Trophoblast cell (in vitro differentiated cells and primary cell): Measurements from ENCODE around the gene DENND1A.

Experiments
- DNase-seq, 2 donors: peaks; one replicate each; pipeline ENCODE4 v3.0.0-alpha.2; 2016
- H2AFZ ChIP-seq: 2 replicates; pipeline ENCODE4 v1.6.1; 2013; ENCODE audit warnings: low read length, moderate library complexity, mild to moderate bottlenecking; ENCODE audit not compliant: insufficient read depth, poor library complexity
- H2AK5ac ChIP-seq: 2 replicates; pipeline ENCODE4 v1.6.1; 2013; ENCODE audit warnings: mild to moderate bottlenecking, low read length
- H2BK120ac ChIP-seq: 2 replicates; pipeline ENCODE4 v1.6.1; 2013; ENCODE audit warnings: low read length, mild to moderate bottlenecking, moderate library complexity; ENCODE audit not compliant: insufficient read depth, poor library complexity
- H2BK12ac ChIP-seq: 2 replicates; pipeline ENCODE4 v1.6.1; 2013; ENCODE audit warnings: mild to moderate bottlenecking, low read length, moderate library complexity
- H2BK5ac ChIP-seq: 2 replicates; pipeline ENCODE4 v1.6.1; 2013; ENCODE audit warnings: low read length, low read depth, moderate library complexity, mild to moderate bottlenecking; ENCODE audit not compliant: poor library complexity
- H3K14ac ChIP-seq: 2 replicates; pipeline ENCODE4 v1.6.1; 2013; ENCODE audit warnings: mild to moderate bottlenecking, low read length
- H3K18ac ChIP-seq: 2 replicates; pipeline ENCODE4 v1.6.1; 2013; ENCODE audit warnings: mild to moderate bottlenecking, low read length
- H3K23ac ChIP-seq: 2 replicates; pipeline ENCODE4 v1.6.1; 2013; ENCODE audit warnings: low read length
- H3K27ac ChIP-seq: 2 replicates; pipeline ENCODE4 v1.5.1; 2013; ENCODE audit warnings: low read depth, mild to moderate bottlenecking, inconsistent platforms, low read length, moderate library complexity
- H3K27me3 ChIP-seq: 2 replicates; pipeline ENCODE4 v1.6.1; 2013; ENCODE audit warnings: inconsistent platforms, mild to moderate bottlenecking, low read length, moderate library complexity; ENCODE audit not compliant: insufficient read depth
- H3K36me3 ChIP-seq, 2 experiments: 1 replicate in 1 of 2; 2 replicates in 1 of 2; pipeline ENCODE4 v1.6.1; 2013; ENCODE audit warnings: low read length in 2 of 2, mild to moderate bottlenecking in 2 of 2, moderate library complexity in 1 of 2; ENCODE audit not compliant: insufficient read depth in 2 of 2, control insufficient read depth in 1 of 2
- H3K4ac ChIP-seq: 2 replicates; pipeline ENCODE4 v1.6.1; 2013; ENCODE audit warnings: low read depth, mild to moderate bottlenecking, low read length, moderate library complexity
- H3K4me1 ChIP-seq, 2 experiments: 1 replicate in 1 of 2; 2 replicates in 1 of 2; pipeline ENCODE4 v1.6.1; 2013; ENCODE audit warnings: low read length in 2 of 2, mild to moderate bottlenecking in 2 of 2, moderate library complexity in 1 of 2; ENCODE audit not compliant: insufficient read depth in 2 of 2, control insufficient read depth in 1 of 2
- H3K4me2 ChIP-seq: 2 replicates; pipeline ENCODE4 v1.6.1; 2013; ENCODE audit warnings: inconsistent platforms, mild to moderate bottlenecking, low read length, moderate library complexity
- H3K4me3 ChIP-seq: 2 replicates; pipeline ENCODE4 v1.5.1; 2013; ENCODE audit warnings: mild to moderate bottlenecking, low read depth, low read length, inconsistent platforms
- H3K79me1 ChIP-seq: one replicate; pipeline ENCODE4 v1.6.1; 2013; ENCODE audit warnings: low read length
- H3K79me2 ChIP-seq: 2 replicates; pipeline ENCODE4 v1.6.1; 2013; ENCODE audit warnings: low read length, mild to moderate bottlenecking; ENCODE audit not compliant: control insufficient read depth, insufficient read depth, poor library complexity
- H3K9ac ChIP-seq: 2 replicates; pipeline ENCODE4 v1.6.1; 2013; ENCODE audit warnings: mild to moderate bottlenecking, low read length
- H3K9me3 ChIP-seq: 2 replicates; pipeline ENCODE4 v1.6.1; 2013; ENCODE audit warnings: low read depth, mild to moderate bottlenecking, control low read depth, inconsistent platforms, low read length; ENCODE audit not compliant: insufficient read depth
- H4K12ac ChIP-seq: 2 replicates; pipeline ENCODE4 v1.6.1; 2013; ENCODE audit warnings: low read depth, mild to moderate bottlenecking, low read length, moderate library complexity
- H4K8ac ChIP-seq: 2 replicates; pipeline ENCODE4 v1.6.1; 2013; ENCODE audit warnings: low read depth, mild to moderate bottlenecking, low read length, moderate library complexity
- H4K91ac ChIP-seq: one replicate; pipeline ENCODE4 v1.6.1; 2013; ENCODE audit warnings: low read depth, mild to moderate bottlenecking, low read length, moderate library complexity
- WGBS: extraction: QIAGEN DNeasy Blood & Tissue Kit; methylation state at CpG from one replicate; pipeline ENCODE4 v1.1.7; 2013; ENCODE audit warnings: missing lambda C conversion rate; ENCODE audit not compliant: insufficient read length, insufficient coverage; ENCODE audit errors: extremely low coverage; 5-methylcytosine and 5-hydroxymethylcytosine counted together

Gene DENND1A

DNA sequence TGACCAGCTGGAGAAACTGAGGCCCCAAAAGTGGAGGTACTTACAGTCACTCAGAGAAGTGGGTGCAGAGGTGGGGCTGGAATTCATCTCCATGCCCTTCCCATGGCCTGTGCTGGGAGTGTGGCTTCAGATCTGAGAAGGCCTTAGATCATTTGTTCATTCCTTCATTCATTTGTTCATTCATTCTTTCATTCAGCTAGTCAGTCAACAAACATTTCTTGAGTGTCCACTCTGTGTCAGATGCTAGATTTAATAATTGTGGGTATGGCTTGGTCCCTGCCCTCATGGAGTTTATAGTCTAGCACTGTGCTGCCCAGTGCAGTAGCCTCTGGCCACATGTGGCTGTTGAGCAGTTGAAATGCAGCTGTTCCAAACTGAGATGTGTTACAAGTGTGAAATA, 593.0 kb downstream of the DENND1A start:
- no peak overlapping the region for H3K4ac ChIP-seq

DNA sequence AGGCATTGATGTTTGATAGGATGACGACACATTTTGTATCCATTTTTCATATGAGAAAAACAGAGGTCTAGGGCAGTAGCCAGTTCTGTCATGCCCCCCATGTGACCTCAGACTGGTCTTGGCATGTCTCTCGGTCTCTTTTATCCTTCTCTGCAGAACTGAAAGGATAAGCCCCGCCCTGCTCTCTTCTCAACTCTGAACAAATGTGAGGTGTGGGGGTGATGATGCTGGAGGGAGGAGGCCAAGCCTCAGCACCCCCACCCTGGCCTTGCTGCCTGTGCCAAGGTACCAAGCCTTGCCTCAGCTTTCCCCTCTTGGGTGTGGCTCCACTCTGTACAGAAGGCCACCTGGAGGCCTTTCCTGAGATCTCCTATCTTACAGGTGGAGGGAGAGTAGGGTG, 593.5 kb downstream of the DENND1A start:
- no peaks in the 10 kb centered on the region for H3K27me3 ChIP-seq

More for the DNA sequence above, 593.0 kb downstream of the DENND1A start:
- H4K8ac ChIP-seq: no peak overlapping the region
- no peak overlapping the region for H3K9ac ChIP-seq
- no peaks in the 10 kb centered on the region for H3K36me3 ChIP-seq
- H3K9me3 ChIP-seq: peaks cover 3% of the 10 kb centered on the region
- no peak overlapping the region for H3K27ac ChIP-seq
- H3K79me2 ChIP-seq: no peaks in the 10 kb centered on the region
- peaks cover 8% of the 10 kb centered on the region in 2 experiments for H3K4me1 ChIP-seq
- H4K12ac ChIP-seq: no peak overlapping the region
- no peak overlapping the region for H3K4me3 ChIP-seq
- H2BK12ac ChIP-seq: no peak overlapping the region
- DNase-seq: no peak
- no peak overlapping the region for H2BK5ac ChIP-seq
- no peak overlapping the region for H3K14ac ChIP-seq
- no peaks in the 10 kb centered on the region for H3K27me3 ChIP-seq
- H4K91ac ChIP-seq: no peak overlapping the region
- H3K4me2 ChIP-seq: no peak overlapping the region
- no peaks in the 10 kb centered on the region for H3K79me1 ChIP-seq
- H3K23ac ChIP-seq: no peak overlapping the region
- no peak overlapping the region for H3K18ac ChIP-seq
- no peak overlapping the region for H2AFZ ChIP-seq
- H2AK5ac ChIP-seq: no peak overlapping the region
- H2BK120ac ChIP-seq: no peak overlapping the region

DNA sequence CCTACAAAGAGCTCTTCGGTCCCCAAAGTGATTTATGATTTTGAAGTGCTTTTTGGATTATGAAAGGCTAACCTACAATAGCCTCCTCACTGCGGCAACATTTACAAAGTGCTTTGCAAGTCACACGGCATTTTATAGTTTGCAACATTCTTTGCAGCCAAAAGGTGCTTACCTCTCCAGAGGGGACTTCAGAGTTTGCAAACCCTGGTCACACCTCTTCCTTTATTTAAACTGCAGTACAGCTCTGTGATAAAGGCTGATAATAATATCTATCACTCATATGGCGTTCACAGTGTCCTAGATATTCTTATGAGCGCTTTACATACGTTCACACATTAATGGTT, 594.0 kb downstream of the DENND1A start:
- Histone ChIP-seq H3K27ac (no peak overlapping the region), H3K27me3 (no peaks in the 10 kb centered on the region), H3K18ac (no peak overlapping the region), H3K36me3 (no peaks in the 10 kb centered on the region), H2AK5ac (no peak overlapping the region), H4K91ac (no peak overlapping the region), H3K9me3 (peaks cover 3% of the 10 kb centered on the region), H3K14ac (no peak overlapping the region), H2BK5ac (no peak overlapping the region), H3K9ac (no peak overlapping the region), H3K79me1 (no peaks in the 10 kb centered on the region), H2BK120ac (no peak overlapping the region), H3K4me3 (no peak overlapping the region), H3K4me2 (peak overlapping the region; percentile 20), H4K12ac (no peak overlapping the region), H4K8ac (no peak overlapping the region), H2AFZ (no peak overlapping the region), H3K79me2 (no peaks in the 10 kb centered on the region), H3K4ac (no peak overlapping the region), H2BK12ac (no peak overlapping the region), H3K23ac (no peak overlapping the region), H3K4me1 (peaks cover 8% of the 10 kb centered on the region in 2 experiments)
- no peak for DNase-seq
- no CpG with 5 or more reads among the region's 6 CpGs for WGBS

More for the DNA sequence above, 593.5 kb downstream of the DENND1A start:
- H3K9ac ChIP-seq: no peak overlapping the region
- H2AFZ ChIP-seq: no peak overlapping the region
- no peak overlapping the region for H3K18ac ChIP-seq
- H3K79me1 ChIP-seq: no peaks in the 10 kb centered on the region
- no peak overlapping the region for H4K91ac ChIP-seq
- H4K8ac ChIP-seq: no peak overlapping the region
- peaks cover 3% of the 10 kb centered on the region for H3K9me3 ChIP-seq
- no peak overlapping the region for H3K14ac ChIP-seq
- H3K23ac ChIP-seq: no peak overlapping the region
- H2BK5ac ChIP-seq: no peak overlapping the region
- no peak overlapping the region for H2BK12ac ChIP-seq
- H3K4me3 ChIP-seq: no peak overlapping the region
- no peak overlapping the region for H3K4ac ChIP-seq
- no peak overlapping the region for H3K27ac ChIP-seq
- H3K4me2 ChIP-seq: no peak overlapping the region
- H3K36me3 ChIP-seq: no peaks in the 10 kb centered on the region
- WGBS: no CpG with 5 or more reads among the region's 3 CpGs
- H2AK5ac ChIP-seq: no peak overlapping the region
- H3K4me1 ChIP-seq: peaks cover 8% of the 10 kb centered on the region in 2 experiments
- DNase-seq: no peak
- H4K12ac ChIP-seq: no peak overlapping the region
- no peaks in the 10 kb centered on the region for H3K79me2 ChIP-seq
- no peak overlapping the region for H2BK120ac ChIP-seq

DNA sequence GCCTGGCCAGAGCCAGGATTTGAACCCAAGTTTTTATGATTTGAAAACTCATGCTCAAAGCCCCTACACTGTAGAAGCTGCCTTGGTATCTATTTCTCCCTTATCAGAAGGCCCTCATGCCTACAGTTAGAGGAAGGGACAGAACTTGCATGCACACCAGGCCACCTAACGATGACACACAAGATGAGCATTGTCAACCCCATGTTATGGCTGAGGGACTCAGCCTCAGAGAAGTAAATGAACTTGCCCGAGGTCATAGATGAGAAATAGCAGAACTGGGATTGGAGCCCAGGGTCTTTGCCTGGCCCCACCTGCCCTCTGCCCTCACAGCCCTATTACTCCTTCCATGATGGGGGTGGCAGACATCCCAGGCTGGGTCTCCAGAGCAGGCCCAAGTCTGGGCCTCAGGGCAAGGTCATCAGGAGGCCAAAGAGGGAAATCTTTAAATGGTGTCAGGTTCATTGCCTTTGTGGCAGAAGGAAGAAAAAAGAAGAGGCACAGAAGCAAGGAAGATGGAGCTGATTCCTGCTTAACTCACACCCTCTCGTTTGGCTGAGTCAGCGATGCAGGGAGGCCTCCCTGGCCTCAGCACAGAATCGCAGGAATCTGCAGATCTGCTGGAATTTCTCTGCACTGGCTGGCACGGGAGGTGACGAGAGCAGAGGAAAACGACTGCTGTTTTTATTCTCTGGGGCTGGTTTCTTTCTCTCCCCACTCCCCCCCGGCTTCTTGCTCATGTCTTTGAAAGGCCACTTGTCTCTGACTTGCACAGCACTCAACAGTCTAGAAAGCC, 594.5 kb downstream of the DENND1A start:
- Histone ChIP-seq H3K4ac (no peak overlapping the region), H4K8ac (no peak overlapping the region), H3K9ac (no peak overlapping the region), H3K27ac (no peak overlapping the region), H2AFZ (no peak overlapping the region), H3K14ac (peak overlapping the region; percentile 20), H2BK120ac (no peak overlapping the region), H3K27me3 (no peaks in the 10 kb centered on the region), H2BK12ac (peak overlapping the region; percentile 45), H3K4me3 (no peak overlapping the region), H2AK5ac (no peak overlapping the region), H3K79me2 (no peaks in the 10 kb centered on the region), H3K4me1 (peaks cover 8% of the 10 kb centered on the region in 2 experiments), H4K12ac (no peak overlapping the region), H3K79me1 (no peaks in the 10 kb centered on the region), H3K9me3 (peaks cover 3% of the 10 kb centered on the region), H3K36me3 (no peaks in the 10 kb centered on the region), H3K18ac (no peak overlapping the region), H4K91ac (no peak overlapping the region), H2BK5ac (no peak overlapping the region), H3K4me2 (peak overlapping the region; percentile 20), H3K23ac (no peak overlapping the region)
- WGBS: no CpG with 5 or more reads among the region's 9 CpGs
- DNase-seq: peak; percentile 67 to 68
